DMS53 treated with DMSO at 0.1 percent for 48 hours (cell line): ENCODE measurements around the gene SP7.

ENCODE experiments used
- DNase-seq: peaks from one replicate; lab custom pipeline; 2025; ENCODE audit not compliant: unreplicated experiment; lab: John Stamatoyannopoulos, UW

Gene SP7

GRCh38 chr12:53279283-53279869 lies 56.8 kb downstream of the SP7 start:
- DNase-seq, result no peak

GRCh38 chr12:53277981-53278380 lies 58.2 kb downstream of the SP7 start:
- DNase-seq, result no peak
